OCI-M1 (cell line): ENCODE results near the gene THEMIS2.
A peak's percentile ranks its signal among the peaks of the same experiment; 100 is the strongest.
"Not testable (repeated sequence)": the region's sequence is repeated elsewhere in the genome, so short reads cannot be mapped to it uniquely, and the experiment has no call there.

Experiments
- DNase-seq: peaks from one replicate; lab custom pipeline; 2025; lab: John Stamatoyannopoulos, UW

The THEMIS2 gene

DNA sequence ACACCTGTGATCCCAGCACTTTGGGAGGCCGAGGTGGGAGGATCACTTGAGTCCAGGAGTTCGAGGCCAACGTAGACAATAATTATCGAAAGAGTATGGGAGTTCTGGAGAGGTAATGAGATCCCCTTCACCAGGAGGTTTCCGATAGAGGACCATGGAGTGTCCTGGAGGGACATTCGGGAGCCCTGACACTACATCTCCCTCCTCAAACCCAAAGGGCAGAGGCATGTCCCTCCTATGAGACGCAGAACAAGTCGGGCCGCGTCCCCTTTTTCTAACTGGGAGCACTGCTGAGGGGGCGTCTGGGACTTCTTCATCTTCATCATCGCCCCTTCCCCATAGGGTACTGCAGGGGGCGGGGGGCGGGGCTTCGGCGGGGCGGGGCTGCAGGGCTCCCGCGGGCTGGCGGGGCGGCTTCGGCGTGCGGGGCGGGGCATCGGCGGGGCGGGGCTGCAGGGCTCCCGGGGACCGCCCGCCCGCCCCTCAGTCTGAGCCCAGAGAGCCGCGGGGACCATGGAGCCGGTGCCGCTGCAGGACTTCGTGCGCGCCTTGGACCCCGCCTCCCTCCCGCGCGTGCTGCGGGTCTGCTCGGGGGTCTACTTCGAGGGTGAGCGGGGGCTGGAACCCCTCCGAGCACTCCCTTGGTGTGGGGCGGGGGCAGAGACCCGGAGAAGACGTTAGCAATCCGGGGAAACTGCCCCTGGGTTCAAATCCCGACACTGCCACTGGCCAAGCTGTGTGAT is at the start of gene THEMIS2:
Gene THEMIS2 (plus strand): TSS at position 486 of the 743 bp plus-strand sequence. CDS start 28 bp downstream, at position 514.
- peak; percentile 78 for DNase-seq

DNA sequence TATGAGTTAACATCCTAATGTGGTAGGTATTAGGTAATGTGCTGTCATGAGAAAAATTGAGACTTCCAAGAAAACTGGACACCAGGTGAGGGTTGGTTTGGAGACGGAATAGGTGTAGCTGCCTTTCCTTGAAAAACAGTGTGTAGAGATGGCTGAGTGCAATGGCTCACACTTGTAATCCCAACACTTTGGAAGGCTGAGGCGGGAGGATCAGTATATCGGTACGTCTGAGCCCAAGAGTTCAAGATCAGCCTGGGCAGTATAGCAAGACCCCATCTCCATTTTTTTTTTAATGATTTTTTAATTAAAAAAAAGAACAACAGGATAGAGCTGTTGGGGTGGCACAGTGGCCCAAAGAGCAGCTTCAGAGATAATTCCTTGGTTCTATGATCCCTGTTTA is 48.6 kb upstream of the THEMIS2 start:
- DNase-seq = no peak

DNA sequence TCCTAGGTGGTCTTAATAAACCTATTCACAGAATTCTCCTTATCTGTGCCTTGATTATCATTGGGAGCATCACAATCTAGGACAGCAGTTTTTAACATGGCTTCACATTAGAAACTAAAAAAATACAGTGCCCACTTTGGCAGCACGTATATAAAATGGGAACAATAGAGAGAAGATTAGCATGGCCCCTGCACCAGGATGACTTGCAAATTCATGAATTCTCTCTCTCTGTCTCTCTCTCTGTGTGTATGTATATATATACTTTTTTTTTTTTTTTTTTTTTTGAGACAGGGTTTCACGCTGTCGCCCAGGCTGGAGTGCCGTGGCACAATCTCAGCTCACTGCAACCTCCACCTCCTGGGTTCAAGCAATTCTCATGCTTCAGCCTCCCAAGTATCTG is 47.9 kb upstream of the THEMIS2 start:
- no peak for DNase-seq

DNA sequence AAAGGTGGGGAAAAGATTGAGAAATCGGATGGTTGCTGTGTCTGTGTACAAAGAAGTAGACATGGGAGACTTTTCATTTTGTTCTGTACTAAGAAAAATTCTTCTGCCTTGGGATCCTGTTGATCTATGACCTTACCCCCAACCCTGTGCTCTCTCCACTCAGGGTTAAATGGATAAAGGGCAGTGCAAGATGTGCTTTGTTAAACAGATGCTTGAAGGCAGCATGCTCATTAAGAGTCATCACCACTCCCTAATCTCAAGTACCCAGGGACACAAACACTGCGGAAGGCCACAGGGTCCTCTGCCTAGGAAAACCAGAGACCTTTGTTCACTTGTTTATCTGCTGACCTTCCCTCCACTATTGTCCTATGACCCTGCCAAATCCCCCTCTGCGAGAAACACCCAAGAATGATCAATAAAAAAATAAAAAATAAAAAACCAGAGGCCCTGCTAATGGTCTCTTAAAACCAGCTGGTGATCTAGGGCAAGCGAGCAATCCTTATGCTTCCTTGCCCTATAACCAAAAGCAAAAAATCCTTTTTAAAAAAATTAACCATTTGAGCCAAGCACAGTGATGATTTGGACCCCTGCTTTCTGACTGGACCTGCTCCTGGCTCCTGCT is 42.9 kb upstream of the THEMIS2 start:
- not testable (repeated sequence) for DNase-seq

DNA sequence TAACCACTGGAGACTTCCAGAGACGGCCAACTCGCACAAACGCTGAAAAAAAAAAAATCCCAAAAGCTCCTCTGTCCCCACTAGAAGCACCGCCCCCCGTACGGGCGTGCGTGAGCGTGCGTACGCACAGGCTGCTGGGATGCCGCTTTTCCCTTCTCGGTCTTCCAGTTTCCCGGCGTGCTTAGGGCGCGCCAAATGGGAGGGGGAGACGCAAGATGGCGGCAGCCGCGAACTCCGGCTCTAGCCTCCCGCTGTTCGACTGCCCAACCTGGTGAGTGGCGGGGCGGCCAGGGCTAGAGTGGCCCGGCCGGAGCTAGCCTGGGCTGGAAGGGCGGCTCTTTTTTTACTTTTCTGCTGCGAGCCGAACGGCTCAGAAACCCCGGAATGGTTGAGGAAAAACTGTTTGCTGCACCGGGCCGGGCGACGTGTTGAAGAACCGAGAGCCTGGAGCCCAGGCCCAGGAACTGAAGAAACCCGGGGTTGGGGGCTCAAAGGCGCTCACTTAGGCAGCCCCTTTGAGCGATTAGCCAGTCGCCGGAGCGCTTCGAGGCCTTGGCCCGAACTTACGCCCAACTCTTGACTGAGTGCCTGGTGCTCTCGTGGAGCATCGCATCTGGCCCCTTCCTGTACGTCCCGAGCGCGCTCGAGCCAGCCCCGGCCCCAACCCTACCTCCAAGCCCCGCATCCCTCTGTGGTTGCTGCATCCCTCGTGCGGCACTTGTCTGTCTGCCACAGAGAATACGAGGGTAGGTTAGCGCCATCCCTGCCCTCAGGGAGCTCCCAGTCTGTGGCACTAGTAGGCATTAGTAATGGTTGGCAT is 41.5 kb upstream of the THEMIS2 start, which contains the start of gene PPP1R8:
Gene PPP1R8 (plus strand): TSS at position 162 of the 820 bp plus-strand sequence. CDS start 54 bp downstream, at position 216.
- DNase-seq = peak; percentile 98

DNA sequence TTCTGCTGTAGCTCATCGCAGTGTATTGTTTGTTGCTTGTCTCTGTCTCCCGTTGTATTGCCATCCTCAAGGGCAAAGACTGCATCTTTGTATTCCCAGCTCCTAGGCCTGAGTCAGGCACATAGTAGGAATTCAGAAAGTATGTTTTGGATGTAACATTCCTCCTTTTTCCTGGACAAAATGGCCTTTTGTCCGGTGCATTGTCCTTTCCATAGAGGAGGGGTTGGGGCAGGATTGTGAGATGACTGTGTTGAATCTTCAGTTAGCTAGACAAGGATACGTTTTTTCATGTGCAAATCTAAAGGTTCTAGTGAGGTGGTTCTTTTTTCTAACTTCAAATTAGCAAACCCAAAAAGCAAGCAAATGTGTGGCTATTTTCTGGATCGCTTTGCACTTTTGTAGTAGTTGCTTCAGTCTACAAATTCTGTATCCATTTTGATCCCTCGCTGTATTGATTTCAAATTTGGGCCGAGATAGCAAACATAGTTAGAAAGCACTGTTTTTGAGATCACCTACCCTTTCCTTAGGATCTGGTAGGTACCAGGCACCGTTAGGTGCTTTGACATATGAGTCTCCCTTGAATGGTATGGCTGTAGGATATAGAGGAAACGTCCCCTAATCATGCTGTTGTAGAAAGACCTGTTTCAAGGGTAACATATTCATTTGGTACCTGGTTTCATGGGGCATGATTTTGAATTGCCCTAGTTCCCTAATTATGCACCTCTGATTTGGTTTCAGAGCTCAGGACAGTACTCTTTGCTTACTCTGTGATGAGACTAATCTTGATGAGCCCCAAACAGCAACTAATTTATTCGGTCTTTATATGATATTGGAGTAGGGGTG is 40.6 kb upstream of the THEMIS2 start:
- no peak for DNase-seq

DNA sequence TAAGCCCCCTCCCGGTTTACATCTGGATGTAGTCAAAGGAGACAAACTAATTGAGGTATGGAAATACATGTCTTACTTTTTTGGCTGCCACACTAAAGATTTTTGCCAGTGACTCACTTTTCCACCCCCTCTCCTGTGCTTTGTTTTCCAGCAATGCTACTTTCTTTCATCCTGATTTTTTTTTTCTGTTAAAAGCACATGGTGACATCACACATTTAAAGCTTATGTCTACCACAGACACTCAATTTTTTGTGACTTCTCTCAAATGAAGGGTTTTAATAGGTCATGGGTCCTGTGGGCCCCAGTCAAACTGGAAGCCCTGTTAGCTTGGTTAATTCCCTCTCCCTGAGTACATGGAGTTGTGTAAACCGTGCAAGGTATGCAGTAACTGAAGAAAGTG is 39.6 kb upstream of the THEMIS2 start:
- DNase-seq = no peak

DNA sequence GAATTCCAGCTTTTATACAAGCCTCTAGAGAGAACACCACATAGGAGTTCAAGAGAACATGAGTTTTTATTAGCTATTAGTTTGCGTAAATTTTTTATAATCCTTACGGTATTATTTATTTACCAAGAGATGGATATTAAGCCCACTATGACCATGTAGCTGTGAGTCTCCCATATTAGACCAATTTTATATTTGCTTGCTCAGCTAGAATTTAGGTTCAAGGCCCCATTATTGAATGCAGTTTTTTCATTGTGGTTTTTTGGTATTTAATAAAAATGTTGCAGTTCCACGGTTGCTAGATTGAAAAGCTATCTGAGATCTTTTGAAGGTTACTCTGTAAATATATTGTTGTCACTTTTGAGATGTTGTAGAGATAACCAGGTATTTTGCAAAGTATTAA is 38.9 kb upstream of the THEMIS2 start:
- no peak for DNase-seq

DNA sequence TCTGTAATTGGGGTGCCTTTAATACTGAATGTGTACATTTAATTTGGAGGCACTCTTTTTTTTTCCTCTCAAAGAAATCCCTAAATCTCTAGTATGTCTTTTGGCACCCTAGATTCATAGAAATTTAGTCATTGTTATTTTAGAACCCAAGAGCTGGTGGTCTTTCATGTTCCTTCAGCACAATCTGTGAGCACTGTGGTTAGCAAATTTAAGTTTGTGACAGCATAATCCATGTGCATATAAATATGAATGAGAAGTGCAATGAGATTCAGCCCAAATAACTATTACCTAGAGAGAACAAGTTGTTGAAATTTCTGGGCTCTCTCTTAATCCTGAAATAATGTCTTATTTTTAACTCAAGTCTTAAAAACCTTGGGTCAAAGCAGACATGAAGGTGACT is 37.3 kb upstream of the THEMIS2 start:
- DNase-seq = no peak

DNA sequence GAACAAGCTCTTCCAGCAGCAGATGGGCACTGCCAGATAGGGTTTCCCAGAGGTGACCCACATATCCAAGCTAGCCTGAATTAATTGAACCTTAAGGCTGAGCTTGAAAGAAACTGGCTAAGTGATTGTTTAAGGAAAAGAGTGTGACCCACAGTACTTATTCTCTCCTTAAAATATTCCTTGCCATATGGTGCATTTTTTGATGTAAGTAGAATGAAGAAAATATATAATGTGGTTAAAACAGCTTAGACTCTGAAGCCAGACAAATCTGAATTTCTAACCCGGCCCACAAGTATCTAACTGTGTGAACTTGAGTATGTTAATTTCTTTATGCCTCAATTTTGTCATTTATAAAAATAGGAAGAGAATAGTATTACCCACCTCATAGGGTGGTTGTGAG is 36.8 kb upstream of the THEMIS2 start:
- DNase-seq = no peak

DNA sequence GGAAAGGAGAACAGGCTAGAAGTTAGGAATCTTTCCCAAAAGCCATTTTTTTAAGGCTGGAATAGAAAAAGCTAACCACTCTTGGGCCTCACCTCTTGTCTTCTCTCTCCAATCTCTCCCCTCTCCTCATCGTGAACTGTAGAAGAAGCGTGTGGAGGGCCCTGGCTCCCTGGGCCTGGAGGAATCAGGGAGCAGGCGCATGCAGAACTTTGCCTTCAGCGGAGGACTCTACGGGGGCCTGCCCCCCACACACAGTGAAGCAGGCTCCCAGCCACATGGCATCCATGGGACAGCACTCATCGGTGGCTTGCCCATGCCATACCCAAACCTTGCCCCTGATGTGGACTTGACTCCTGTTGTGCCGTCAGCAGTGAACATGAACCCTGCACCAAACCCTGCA is 22.4 kb upstream of the THEMIS2 start:
- no peak for DNase-seq

DNA sequence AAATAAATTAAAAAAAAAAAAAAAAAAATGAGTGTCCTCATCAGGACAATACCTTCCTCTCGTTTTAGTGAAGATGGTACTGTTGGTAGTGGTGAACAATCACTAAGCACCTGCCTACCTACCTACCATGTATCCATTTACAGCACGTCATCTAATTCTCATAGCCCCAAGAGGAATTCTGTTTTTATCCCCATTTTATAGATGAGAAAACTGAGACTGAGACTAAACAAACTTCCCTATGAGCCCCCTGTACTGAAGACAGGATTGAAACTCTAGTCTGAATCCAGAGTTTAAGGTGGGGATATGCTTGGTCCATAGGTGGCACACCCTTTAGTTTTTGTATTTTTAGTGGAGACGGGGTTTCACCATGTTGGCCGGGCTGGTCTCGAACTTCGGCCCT is 17.3 kb upstream of the THEMIS2 start:
- no peak for DNase-seq

DNA sequence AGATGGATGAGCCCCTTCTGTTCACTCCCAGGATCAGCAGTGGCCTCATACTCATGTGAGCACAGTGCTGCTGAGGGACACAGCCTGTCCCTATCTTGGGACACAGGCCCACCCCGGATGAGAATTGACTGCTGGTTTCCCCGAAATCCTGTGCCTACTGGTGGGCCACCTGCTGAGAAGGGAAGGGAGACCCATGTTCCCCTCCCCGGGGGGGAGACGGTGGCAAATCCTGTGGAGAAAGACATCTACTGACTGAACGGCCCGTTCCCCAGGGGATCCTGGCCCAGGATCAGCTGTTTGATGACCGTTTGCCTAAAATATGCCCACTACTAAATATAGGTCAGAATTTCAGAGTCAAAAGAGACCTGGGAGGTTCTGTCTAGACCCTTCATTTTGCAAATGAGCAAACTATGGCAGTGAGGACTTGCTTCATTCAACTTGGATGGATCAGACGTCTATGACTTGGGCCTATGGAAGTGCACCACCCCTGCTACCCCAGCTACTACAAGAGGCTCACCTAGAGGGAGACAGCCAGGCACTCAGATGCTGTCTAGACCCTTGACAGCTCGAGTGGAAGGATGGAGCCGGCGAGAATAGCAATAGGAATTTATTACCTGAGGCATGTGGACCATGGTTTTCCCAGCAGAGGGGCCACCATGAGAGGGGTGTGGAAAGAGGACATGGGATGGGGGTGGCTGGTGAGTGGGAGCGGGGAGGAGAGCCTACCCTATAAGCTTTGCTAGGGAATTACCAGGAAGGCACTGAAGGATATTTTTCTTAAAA is 15.6 kb upstream of the THEMIS2 start:
- no peak for DNase-seq

DNA sequence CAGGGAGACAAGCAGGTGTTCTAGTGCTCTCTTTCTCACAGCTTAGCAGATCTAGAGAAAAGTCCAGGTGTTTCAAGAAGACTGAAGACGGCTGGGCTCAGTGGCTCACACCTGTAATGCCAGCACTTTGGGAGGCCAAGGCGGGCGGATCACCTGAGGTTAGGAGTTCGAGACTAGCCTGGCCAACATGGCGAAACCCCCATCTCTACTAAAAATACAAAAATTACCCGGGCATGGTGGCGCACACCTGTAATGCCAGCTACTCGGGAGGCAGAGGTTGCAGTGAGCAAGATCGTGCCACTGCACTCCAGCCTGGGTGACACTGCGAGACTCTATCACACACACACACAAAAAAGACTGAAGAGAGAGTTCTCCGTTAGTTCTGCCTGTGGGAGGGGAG is 14.8 kb upstream of the THEMIS2 start:
- DNase-seq = not testable (repeated sequence)

DNA sequence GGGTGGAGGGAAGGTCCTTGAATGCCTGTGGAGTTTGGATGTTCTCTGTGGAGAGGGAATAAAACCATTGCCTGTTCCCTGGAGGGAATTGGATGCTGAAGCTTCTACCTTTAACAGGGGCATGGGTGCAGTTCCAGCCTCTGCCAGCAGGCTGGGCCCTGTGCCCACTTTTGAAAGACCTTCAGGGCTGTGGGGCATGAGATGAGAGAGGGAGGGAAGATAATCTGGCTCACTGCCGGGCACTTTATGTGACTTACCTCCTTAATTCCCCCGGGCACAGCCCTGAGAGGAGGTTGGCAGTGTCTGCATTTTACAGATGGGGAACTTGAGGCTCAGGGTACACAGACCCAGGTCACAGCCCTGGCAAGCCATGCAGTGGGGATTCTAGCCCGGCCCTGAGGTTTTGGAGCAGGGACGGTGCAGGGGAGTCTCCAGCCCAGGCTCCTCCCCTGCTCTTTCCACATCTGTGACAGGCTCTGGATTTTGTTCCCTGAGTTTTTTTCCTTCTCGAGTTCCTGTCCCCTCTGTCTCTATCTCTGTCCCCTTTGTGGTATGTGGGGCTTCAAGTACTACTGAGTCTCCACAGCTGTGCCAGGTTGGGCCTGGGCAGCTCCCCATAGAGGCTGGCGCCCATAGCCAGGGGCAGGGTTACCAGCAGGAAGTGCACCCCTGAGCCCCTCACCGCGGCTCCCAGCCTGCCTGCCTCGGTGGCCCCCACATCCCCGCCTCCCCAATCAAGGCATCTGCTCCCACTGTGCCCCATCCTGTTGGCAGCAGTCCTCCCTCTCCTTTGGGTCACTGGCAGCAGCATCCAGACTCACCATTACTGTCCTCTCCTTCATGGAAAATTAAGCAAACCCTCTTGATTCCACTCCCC is 14.0 kb upstream of the THEMIS2 start:
- DNase-seq = peak; percentile 93

DNA sequence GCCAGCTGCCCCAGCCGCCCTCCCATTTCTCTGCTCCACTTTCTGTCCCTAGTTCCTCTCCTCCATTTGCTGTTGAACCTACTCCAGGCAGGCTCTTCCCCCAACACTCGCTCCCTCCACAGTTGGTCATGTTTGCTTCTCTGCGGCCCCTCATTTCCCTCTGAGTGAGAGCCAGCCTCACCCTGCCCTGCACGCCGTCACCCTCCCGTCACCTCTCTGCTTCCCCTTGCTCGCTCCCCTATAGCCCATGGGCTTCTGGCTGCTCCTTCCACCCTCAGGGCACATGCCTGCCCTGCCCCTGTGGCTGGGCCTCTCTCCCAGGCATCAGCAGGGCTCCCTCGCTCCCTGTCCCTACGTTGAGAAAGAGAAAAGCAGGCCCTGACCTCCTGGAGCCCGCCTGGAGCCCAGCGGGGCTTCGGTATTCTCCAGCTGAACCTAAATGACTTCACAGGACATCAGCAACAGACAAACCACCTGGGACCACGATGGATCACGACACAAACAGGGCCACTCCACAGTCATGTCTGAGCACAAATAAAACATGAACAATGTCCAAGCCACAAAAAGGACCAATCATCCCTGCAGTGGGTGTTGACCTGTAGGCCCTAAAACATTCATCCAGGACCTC is 13.3 kb upstream of the THEMIS2 start:
- no peak for DNase-seq

DNA sequence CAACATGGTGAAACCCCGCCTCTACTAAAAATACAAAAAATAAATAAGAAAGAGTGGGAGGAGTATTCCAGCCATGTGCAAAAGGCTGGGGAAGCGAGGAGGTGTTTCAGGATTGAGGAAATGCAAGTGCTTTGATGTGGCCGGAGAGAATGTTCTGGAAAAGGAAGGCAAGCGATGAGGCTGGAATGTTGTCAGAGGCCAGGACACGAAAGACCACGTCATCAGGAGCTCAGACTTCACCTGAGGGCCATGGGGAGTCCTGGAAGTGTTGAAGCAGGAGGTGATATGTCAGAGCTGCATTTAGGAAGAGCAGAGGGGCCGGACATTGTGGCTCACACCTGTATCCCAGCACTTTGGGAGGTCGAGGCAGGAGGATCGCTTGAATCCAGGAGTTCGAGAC is 10.9 kb upstream of the THEMIS2 start:
- no peak for DNase-seq

DNA sequence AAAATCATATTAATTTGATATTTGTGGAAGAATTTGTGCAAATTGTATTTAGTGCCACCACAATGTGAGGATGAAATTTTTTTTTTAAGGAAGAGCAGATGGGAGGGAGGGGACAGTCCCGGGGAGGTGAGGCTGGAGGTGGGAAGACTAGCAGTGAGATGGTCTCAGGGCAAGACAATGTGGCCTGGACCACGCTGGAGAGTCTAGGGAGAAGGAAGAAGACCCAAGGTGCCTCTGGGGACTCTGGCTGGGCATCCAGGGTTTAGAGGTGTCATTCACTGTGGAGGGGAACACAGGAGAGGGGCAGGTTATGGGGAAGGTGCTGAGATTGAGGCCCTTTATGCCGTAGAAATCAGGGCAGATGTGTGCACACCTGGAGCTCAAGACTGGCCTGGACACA is 10.3 kb upstream of the THEMIS2 start:
- no peak for DNase-seq

DNA sequence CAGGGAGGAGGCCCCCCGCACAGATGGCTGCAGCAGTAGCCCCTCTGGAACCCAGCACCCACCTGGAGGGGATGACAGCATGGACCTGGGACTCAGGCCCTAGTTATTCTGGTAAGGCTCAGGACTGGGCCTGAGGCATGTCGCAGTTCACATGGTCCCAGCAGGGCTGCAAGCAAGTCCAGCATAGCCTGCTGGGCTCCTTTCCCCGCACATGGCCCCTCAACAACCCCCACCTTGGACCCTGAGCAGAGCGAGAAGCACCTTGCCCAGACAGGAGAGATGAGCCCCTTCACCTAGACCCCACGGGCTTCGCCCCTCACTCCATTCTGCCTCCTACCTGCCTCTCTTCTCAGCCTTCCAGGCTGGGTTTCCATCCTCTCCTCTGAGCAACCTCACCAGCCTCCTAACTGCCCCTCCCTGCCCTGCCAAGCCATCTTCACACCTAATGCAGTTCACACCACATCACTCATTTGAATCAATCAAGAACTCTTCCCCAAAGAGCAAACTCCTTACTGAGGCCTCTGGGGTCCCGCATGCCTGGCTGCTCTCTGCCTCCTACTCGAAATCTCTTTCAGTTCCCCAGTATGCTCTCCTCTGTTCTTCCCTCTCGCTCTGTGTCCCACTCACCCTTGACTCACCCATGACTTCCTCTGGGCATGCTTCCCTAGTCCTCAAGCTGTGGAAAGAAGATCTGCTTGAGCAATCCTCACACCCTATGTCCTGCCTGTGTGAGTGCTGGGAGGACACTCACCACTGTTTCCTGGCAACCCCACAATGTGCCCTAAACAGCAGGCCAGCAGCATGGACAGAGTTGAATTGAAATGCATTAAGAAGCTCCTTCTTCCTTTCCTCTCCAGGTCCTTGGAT is 9.4 kb upstream of the THEMIS2 start:
- peak; percentile 73 for DNase-seq
